Heart left ventricle (tissue), 16 donors: ENCODE results near the gene NEK7. TPM values are rescaled to one million over a fixed set of nuclear protein-coding genes. Genes with fewer than 3 reads are reported as not detected.

Source experiments
- ATAC-seq, 4 donors: fragments of 200-7000 bp; cut with Tn5 transposase; one replicate each; pipeline ENCODE4 v1.9.1; 2020 to 2022; ENCODE audit warnings: moderate library complexity in 4 of 4, mild to moderate bottlenecking in 3 of 4, moderate number of reproducible peaks in 1 of 4
- DNase-seq, 5 donors: peaks; one replicate each; pipeline ENCODE4 v3.0.0-alpha.2; 2020
- H3K27ac ChIP-seq, 12 donors: fragments of 200-600 bp; sonication (generic) in 4 of 12; one replicate each; pipeline versions ENCODE4 v1.5.0 to v1.8.0; 2016 to 2022; ENCODE audit warnings: mild to moderate bottlenecking in 2 of 12
- H3K27me3 ChIP-seq, 9 donors: fragments of 200-600 bp; sonication (generic) in 2 of 9; one replicate each; pipeline versions ENCODE4 v1.5.1 to v1.8.0; 2016 to 2022; ENCODE audit warnings: mild to moderate bottlenecking in 3 of 9
- H3K36me3 ChIP-seq, 9 donors: fragments of 200-600 bp; sonication (generic) in 2 of 9; one replicate each; pipeline versions ENCODE4 v1.5.0 to v1.8.0; 2018 to 2022; ENCODE audit warnings: mild to moderate bottlenecking in 2 of 9
- H3K4me1 ChIP-seq, 12 donors: fragments of 200-600 bp; sonication (generic) in 4 of 12; one replicate each; pipeline versions ENCODE4 v1.5.0 to v1.8.0; 2016 to 2022; ENCODE audit warnings: mild to moderate bottlenecking in 3 of 12
- H3K4me3 ChIP-seq, 12 donors: fragments of 200-600 bp; sonication (generic) in 4 of 12; one replicate each; pipeline versions ENCODE4 v1.5.0 to v1.8.0; 2017 to 2022; ENCODE audit warnings: mild to moderate bottlenecking in 9 of 12, moderate library complexity in 4 of 12
- H3K9me3 ChIP-seq, 12 donors: fragments of 200-600 bp; sonication (generic) in 4 of 12; one replicate each; pipeline versions ENCODE4 v1.5.0 to v1.8.0; 2016 to 2022; ENCODE audit warnings: mild to moderate bottlenecking in 1 of 12
- POLR2A ChIP-seq, 2 donors: fragments of 450-650 bp; IDR thresholded peaks; one replicate each; pipeline ENCODE4 v1.6.1; 2017; ENCODE audit warnings: antibody characterized with exemption in 2 of 2, mild to moderate bottlenecking in 2 of 2, moderate library complexity in 2 of 2
- WGBS, 4 donors: extraction: QIAGEN DNeasy Blood & Tissue Kit in 2 of 4; methylation state at CpG; one replicate each; pipeline versions ENCODE4 v1.1.5 to v1.1.7; 2013 to 2018; 5-methylcytosine and 5-hydroxymethylcytosine counted together
- intact Hi-C, 10 donors: fragments of 100-400 bp; cut with DNase I; formaldehyde crosslinking; loops; one replicate each; pipeline versions ENCODE4 v1.11.1 to v1.14.2; 2022
- polyA plus RNA-seq, 2 donors: library from polyadenylated mRNA; stranded (reverse); fragments of 200-250 nt; gene quantifications; one replicate each; pipeline ENCODE4 v1.2.3, GENCODE V29; 2013
- total RNA-seq, 9 donors: library from RNA; depleted of rRNA in 2 of 9; stranded (reverse); fragments of >200 nt in 2 of 9; fragmentation: NEBNext Ultra II Directional in 3 of 9; extraction: Animal tissue kit (Norgen Biotek cat#: 25700) in 3 of 9; gene quantifications; one replicate each; pipeline versions ENCODE4 v1.1.0 to v1.2.4, GENCODE V29; 2016 to 2023
- TF ChIP-seq, protein P1 (sequence below), 12 donors: fragments of 200-600 bp; sonication (generic) in 4 of 12; IDR thresholded peaks; one replicate each; pipeline versions ENCODE4 v1.5.0 to v1.8.0; 2018 to 2022; ENCODE audit warnings: antibody characterized with exemption in 12 of 12, mild to moderate bottlenecking in 5 of 12
- donor health status: ischemic (EF 13 %, LVEDD 7.1; RV severe dilation, severe dysfunction).
- donor health status: healthy with polysubstance abuse.
- donor health status: DM: no; HTN: yes; CAD: no.
- donor health status: DM: no; HTN: no; CAD: no.
- donor health status: ischemic (EF 25% LVEDD 6.9; RV normal size, moderate dysfunction).
- donor health status: ischemic (EF 25% LVEDD 5.7; RV mildly dilated, moderate dysfunction).
- donor health status: healthy.
- donor health status: DM: yes; HTN: yes; CAD: no.
- donor health status: ischemic (EF 35%, LVEDD 5.7; RV mildly dilated, moderate dysfunction).
- donor health status: nonischemic (EF 11% LVEDD 7.7; RV severe dilation, severe dysfunction).
- donor health status: DM: yes; HTN: yes; CAD: no.
- donor health status: PGD.
- donor health status: ischemic (EF 29% LVEDD 5.4; RV normal size, mild dysfunction).
- donor health status: nonischemic (EF 23%, LVEDD 6.1; RV moderate dilation, normal function).

Gene NEK7
- total and polyA plus RNA-seq, 11 donors = 57.5 to 499 (median 235) TPM

DNA sequence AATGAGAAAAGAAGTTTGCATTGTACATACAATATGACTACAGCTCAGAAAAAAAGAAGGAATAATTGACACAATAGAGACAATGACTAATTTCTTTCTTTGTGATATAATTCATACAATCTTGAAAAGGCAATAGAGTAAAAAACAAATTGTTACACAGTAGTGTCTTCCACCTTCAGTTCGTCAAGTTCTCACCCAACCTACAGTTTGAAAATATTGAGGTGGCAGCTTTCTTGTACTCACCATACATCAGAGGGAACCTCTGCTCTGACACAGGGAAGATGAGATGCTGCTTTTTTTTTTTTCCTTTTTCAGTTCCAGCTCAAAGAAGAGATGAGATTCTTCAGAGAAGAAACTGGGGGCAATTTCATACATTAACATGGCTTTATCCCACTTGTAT is 210.5 kb downstream of the NEK7 start:
- intact Hi-C loops = no loop called here

DNA sequence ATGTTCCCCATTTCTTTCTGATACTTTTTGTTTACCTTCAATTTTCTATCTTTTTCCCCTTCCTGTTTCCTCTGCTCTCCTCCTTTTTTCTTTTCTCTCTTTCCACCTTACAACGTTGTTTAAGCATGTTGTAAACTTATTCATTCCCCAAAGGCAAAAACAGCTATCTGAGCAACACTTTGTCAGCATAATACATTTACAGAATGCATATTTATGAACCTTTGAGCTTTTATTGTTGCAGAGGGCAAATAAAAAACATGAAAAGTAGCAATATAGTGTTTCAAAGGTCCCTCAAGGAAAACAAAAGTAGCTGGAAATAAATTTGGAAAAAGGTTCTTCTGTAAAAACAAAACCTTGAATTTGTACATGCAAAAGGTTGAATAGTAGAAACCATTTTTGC is 214.2 kb downstream of the NEK7 start:
- ATAC-seq = no peak

More for the DNA sequence above, 210.5 kb downstream of the NEK7 start:
- DNase-seq = no peak
- Histone ChIP-seq H3K27me3 (no peaks in the 10 kb centered on the region), H3K27ac (no peak overlapping the region), H3K4me3 (no peak overlapping the region), H3K4me1 (no peaks in the 10 kb centered on the region), H3K9me3 (peaks cover 0 to 8% (median 0%) of the 10 kb centered on the region in 12 donors), H3K36me3 (no peaks in the 10 kb centered on the region)
- no peak for ATAC-seq
- 92 to 97% (median 93%) methylated on average over 1 of the region's 1 CpG for WGBS, 4 donors
- TF ChIP-seq POLR2A (IDR thresholded peaks at IDR 0.05) = no peak
- TF ChIP-seq, protein P1, sequence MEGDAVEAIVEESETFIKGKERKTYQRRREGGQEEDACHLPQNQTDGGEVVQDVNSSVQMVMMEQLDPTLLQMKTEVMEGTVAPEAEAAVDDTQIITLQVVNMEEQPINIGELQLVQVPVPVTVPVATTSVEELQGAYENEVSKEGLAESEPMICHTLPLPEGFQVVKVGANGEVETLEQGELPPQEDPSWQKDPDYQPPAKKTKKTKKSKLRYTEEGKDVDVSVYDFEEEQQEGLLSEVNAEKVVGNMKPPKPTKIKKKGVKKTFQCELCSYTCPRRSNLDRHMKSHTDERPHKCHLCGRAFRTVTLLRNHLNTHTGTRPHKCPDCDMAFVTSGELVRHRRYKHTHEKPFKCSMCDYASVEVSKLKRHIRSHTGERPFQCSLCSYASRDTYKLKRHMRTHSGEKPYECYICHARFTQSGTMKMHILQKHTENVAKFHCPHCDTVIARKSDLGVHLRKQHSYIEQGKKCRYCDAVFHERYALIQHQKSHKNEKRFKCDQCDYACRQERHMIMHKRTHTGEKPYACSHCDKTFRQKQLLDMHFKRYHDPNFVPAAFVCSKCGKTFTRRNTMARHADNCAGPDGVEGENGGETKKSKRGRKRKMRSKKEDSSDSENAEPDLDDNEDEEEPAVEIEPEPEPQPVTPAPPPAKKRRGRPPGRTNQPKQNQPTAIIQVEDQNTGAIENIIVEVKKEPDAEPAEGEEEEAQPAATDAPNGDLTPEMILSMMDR (IDR thresholded peaks at IDR 0.05) = no peak

More for the DNA sequence above, 214.2 kb downstream of the NEK7 start:
- Histone ChIP-seq H3K36me3 (no peaks in the 10 kb centered on the region), H3K9me3 (peaks cover 0 to 22% (median 6%) of the 10 kb centered on the region in 12 donors), H3K4me3 (no peak overlapping the region), H3K27me3 (no peaks in the 10 kb centered on the region), H3K4me1 (no peaks in the 10 kb centered on the region), H3K27ac (no peak overlapping the region)
- intact Hi-C loops = no loop called here
- DNase-seq = no peak
- TF ChIP-seq POLR2A (IDR thresholded peaks at IDR 0.05) = no peak
- TF ChIP-seq, protein P1 (IDR thresholded peaks at IDR 0.05) = no peak
- WGBS, 4 donors = 37 to 64% (median 46%) methylated on average over 1 of the region's 1 CpG

Other genes starting within 250 kb of the NEK7 start
- 1 to 10 TPM in 1 of 9 donors, under 1 TPM in 6, not detected in 2; 0.04 to 1.1 (median 0.15) TPM for gene LHX9, start 239.6 kb upstream of the NEK7 start, total RNA-seq
- gene LHX9, start 239.6 kb upstream of the NEK7 start, polyA plus RNA-seq = under 1 TPM; 0.01 to 0.04 TPM